Measurements from ENCODE around the gene LDHD.

LDHD gene

DNA sequence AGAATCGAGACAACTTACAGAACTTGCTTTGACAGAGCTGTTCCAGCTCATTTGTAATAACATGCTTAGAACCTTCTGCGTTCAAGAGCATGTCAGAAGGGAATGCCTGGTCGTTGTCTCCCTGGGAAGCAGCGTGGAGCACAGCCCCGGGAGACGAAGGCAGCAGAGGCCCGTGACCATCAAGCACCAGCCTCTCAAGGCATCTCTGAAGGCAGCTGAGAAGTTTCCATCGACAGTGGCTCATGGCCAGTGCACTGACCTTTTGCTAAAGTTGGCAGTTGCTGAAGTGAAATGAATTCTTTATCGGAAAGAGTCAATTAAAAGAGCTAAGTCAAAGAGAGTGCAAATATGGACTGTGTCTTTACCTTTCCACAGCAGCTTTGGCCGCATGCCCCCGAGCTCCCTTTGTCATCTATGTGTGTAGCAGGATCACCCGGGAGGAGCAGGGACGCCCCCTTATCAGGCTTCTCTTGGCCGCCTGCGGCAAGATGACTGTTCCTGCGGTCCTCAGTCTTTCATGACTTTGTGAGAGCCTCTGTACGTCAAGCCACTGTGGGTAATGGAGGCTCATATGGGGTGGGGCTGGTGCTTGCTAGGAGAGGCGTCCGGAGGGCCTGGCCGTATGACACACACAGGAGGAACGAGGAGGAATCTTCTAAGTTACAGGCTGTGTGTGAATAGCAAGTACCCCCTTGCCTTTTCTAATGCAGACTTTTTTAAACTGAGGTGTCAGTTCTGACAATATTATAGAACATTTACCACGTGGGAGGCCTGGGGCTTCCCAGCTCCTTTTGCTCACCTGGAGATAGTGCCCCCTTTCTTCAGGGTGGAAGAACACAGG lies 54.2 kb downstream of the LDHD start:
- no peak for DNase-seq (ENCODE audit: low read depth)
